ENCODE results near the gene RPS21.

The RPS21 gene

DNA sequence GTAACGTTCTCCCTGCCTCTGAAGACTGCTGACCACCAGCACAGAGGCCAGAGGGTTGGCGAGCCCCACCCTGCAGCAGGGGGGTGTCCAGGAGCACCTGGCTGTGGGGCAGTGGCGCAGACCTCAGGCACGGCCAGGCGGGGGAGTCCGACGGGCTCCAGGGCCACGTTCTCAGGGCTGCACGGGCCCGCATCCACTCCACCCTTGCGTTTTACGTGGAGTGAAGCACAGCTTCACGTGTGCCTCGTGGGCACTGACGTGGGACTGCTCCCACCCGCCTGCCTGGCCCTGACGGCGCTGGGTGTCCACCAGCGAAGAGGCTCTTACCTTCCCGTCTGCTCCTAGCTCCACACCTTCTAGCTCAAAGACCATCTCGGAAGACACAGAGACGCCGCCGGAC is 6.9 kb downstream of the RPS21 start:
- in situ Hi-C loops (cut with HindIII; ENCODE audit: low sequenced_read_pairs): no loop called here

DNA sequence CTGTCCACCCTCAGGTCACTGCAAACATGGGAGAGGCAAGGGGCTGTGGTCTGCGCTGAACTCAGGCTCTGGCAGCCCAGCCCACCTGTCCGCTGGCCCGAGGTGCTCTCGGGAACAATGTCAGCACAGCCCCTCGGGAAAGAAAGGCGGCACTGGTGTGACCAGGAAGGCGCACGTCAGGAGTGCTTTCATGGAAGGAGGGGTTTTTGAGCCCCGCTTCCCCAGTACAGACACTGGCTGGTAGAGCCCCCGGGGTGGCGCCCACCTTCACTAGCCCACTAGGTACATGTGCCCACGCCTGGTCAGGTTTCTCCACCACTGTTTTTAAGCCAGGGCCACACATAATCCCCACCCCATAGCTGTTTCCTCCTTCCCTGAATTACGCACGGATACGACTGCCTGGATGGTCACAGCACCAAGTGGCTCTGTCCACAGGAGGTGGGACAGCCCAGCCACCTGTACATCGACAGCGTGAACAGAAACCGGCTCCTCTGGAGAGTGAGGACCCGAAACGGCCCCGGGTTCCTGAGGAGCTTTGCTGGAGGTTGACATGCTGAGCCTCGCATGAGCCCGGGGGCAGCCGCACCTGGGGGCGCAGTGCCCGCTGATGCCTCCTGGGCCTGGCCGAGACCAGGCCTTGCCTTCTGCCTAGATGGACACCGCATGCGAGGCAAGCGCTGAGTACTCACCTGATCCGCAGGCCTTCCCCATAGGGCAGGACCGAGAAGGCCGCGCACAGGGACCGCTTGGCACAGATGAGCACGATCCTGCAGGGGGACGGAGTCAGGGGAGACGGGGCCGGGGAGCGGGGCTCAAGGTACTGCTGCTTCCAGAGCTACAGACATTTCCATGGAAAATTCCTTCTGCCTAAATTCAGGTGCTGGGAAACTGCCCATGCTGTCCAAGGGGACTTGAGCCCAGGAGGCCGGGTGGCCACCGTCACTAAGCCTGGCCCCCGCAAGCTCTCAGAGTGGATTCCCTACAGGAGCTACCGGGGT is 7.6 kb downstream of the RPS21 start:
- in situ Hi-C loops (cut with HindIII; ENCODE audit: low sequenced_read_pairs): no loop called here

DNA sequence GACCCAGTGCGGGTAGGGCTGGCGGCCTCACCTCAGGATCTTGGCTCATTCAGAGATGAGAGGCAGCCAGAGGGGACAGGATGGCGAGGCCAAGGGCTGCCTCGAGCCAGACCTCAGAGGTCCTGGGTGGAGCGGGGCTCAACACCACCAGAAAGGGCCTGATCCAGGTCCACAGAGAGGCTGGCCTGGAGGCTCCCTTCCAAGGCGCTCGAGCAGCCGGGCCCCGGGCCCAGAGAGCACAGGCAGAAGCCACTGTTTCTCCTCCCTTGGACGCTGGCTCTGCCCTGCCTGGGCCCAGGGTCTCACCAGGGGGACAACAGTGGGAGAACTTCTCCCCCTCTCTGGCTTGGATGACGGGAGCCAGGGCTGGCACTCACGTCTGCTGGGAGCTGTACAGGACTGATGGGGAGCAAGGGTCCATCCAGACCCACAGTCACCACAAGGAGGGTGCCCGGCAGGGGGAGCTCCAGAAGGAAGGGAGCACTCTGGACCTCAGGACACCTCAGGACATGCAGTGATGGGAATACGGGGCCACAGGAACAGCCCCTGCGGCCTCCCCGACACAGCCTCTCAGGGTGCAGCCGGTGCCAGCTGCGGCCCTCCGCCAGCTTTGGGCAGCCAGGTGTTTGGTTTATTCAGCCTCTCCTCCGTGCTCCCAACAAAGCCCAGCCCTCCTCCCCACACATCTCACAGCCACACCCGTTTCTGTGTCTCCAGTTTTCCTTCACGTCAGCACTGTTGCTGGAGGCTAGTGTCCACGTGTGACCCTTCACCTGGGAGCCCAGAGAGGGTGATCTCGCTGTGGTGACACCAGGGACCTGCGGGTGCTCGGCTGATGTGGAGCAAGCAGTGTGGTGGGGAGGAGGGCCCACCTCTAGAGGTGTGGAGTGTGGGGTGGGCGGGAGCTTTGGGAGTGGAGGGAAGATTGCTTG is 8.7 kb downstream of the RPS21 start:
- in situ Hi-C loops (cut with HindIII; ENCODE audit: low sequenced_read_pairs): no loop called here

DNA sequence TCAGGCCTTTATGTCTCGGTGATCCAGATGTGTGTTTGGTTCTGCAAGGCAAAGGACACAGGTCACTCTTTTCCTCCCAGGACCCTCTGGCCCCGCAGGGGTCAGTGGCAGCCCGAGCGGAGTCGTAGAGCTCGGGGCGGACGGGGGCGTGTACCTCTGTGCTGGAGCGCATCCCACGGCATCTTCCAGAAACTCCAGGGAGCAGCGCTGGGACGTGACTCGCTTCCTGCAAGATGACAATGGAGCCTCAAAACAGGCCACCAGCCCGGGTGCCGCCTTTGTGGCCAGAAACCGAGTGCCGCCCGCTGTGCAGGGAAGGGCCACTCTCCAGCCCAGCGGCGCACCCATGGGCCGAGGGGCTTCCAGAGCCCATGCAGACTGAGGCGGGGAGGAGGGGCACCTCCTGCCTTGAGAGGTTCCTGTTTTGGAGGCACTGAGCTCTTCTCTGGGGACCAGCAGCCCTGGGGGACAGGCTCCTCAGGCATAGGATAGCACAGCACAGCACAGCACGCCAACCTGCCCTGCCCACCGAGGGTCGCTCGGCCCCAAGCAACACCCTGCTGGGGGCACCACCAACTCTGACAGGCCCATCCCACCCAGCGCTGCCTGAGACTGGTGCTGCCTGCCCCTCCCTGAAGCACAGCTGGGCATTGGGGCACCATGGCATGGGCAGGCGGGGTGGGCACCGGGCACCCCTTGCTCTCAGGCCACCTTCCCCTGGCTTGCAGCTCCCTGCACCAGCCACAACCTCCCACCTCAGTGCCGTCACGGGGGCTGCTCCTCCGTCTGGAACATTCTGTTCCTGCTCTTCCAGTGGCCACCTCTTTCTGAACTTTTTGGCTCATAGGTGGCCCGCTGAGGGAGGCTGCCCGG is 9.7 kb downstream of the RPS21 start:
- in situ Hi-C loops (cut with HindIII; ENCODE audit: low sequenced_read_pairs): no loop called here

DNA sequence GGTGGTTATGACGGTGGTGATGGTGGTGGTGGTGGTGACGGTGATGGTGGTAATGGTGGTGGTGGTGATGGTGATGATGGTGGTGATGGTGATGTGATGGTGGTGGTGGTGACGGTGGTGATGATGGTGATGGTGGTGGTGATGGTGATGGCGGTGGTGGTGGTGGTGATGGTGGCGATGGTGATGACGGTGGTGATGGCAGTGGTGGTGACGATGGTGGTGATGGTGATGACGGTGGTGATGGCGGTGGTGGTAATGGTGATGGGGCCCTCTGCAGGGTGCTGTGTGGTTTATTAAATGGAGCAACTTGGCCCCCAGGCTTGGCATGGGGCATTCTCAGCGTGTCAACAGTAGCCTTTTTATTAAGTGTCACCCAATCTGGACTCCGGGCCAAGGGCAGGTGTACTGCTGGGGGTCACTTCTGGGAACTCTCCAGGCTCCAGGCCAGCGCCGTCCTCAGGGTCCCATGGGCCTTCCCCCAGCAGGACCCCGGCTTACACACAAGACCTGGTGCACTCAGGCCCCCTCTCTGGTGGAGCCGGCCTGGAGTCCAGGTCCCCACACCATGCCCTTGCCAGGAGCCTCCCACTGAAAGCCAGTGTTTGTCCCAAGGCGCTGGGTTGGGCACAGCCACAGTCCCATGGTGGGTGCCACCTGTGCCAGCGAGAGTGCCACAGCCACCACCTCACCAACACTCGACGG is 11.4 kb downstream of the RPS21 start:
- in situ Hi-C loops (cut with HindIII; ENCODE audit: low sequenced_read_pairs): no loop called here

DNA sequence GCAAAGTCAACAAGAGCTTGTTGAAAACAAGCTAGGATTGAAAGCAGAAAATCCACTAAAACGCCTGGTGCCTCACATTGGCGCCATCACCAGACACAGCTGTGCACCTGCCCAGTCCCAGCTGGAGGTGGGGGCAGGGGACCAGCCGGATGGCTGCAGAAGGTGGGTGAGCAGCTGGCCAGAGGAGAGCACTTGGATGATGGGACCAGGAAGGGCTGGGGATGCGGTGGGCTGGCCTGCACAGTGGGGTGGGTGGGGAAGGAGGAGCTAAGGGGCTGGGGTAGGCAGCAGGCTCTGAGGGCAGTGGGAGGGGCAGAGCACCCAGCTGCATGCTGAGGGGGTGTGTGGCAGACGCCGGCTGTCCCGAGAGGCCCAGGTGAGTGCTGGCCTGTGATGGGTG is 13.1 kb downstream of the RPS21 start:
- in situ Hi-C loops (cut with HindIII; ENCODE audit: low sequenced_read_pairs): no loop called here

DNA sequence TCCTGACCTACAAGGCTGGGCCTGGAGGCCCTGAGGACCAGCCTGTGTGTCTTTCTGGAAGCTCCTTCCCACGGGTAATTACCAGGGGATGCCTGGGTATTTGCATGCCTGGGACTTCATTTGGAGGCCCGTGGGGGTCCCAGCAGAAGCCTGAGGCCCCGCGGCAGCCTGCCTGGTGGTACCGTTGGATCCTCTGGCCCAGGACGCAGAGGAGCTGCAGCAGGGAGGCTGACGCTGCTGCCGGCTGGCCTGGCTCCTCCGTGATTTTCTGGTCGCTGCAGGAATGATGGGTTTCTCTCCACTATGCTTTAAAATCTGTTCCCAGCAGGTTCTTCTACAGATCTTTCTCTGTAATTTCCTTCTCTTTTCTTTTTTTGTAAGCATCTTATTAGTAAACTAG is 13.6 kb downstream of the RPS21 start:
- in situ Hi-C loops (cut with HindIII; ENCODE audit: low sequenced_read_pairs): no loop called here

DNA sequence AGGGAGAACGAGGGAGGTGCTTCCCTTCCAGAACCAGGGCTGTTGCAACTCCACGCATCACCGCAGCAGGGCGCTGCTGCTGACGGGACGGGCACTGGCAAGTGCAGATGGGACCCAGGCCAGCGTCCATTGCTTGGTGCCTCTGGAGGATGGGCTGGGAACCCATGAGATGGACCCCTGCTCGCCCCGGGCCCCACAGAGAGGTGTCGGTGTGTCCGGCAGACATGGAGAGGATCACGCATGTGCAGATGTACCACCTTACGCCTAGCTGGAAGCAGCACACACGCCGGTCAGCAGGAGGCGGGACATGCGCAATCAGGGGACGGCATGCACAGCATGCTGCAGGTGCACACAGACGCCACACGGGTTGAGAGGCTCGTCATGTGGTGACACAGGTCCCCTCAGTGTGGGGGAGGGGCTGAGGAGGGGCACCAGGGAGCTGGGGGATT is 14.5 kb downstream of the RPS21 start:
- in situ Hi-C loops (cut with HindIII; ENCODE audit: low sequenced_read_pairs): no loop called here

DNA sequence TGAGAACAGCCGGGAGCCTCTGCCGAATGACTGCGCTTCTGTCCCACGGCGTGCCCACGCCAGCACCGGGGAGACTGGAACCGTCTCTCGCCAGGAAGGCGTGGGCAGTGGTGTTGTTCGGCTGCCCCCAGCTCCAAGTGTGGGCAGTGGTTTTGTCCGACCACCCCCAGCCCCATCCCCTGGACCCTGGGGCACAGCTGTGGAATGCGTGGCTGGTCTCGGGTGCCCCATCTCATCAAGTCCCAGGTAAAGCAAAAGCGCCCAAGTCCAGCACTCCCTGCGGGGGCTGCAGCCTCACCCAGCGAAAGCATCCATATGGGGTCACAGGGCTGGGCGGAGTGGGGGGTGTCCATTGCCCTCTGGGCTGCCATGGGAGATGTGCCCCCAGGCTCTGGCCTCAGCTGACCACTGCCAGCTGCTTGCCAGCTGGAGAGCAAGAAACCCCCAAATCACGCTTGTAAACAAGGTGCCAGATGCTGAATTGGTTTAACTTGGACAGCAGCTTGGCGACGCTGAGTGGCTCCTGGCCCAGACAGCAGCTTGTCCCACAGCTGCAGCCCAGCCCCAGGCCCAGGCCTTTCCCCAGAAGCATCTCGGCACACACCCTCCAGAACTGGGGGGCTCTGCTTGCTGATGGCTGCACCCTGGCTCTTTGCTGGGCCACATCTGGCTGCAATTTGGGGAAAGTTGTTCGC is 15.7 kb downstream of the RPS21 start:
- in situ Hi-C loops (cut with HindIII; ENCODE audit: low sequenced_read_pairs): no loop called here

DNA sequence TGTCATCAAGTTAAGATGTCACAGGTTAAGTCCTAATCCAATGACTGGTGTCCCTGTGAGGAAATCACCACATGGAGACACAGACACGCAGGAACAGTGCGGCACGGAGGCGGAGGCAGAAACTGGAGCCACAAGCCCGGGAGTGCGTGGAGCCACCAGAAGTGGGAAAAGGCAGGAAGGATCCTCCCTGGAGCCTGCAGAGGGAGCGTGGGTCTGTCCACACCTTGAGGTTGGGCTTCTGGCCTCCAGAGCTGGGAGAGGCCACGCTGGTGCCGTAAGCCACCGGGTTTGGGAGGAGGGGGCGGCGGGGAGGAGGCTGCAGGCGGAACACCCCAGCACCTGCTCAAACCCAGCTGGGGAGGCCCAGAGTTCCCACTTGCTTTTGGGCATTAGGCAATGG is 16.4 kb downstream of the RPS21 start:
- in situ Hi-C loops (cut with HindIII; ENCODE audit: low sequenced_read_pairs): no loop called here

DNA sequence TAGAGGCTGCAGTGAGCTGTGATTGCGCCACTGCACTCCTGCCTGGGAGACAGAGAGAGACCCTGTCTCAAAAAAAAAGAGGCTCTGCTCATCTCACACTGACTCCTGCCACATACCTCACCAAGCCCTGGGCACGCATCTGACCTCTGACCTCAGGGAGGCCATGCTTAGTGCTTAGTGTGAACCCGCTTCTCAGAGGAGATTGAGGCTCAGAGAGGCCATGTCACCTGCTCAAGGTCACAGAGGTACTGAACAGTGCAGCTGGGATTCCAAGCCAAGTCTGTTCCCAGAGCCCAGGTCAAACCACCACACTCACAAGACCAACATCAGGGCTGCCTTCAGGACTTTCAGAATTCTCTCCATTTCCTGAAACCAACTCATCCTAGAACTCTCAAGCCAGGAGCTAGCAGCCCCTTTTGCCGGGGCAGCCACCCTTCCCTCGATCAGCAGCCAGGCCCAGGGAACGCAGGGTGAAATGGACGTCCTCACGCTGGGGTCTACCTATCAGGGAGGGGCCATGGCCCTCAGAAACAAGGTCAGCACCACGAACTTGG is 17.3 kb downstream of the RPS21 start:
- in situ Hi-C loops (cut with HindIII; ENCODE audit: low sequenced_read_pairs): no loop called here

DNA sequence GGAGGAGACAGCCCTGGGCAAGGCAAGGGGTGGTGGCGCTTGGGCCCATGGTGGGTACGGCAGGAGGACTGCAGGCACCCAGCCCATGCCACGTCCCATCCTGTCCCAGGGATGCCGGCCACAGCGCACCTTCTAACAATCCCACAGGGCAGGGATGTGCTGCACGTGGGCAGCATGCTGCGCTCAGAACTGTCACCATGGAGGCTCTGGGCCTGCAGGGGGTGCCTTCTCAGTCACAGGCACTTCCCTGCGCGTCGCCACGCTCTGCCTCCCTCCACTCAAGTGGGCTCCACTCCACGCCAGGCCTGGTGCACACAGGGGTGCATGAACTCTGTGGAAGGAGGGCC is 17.8 kb downstream of the RPS21 start:
- in situ Hi-C loops (cut with HindIII; ENCODE audit: low sequenced_read_pairs): no loop called here

DNA sequence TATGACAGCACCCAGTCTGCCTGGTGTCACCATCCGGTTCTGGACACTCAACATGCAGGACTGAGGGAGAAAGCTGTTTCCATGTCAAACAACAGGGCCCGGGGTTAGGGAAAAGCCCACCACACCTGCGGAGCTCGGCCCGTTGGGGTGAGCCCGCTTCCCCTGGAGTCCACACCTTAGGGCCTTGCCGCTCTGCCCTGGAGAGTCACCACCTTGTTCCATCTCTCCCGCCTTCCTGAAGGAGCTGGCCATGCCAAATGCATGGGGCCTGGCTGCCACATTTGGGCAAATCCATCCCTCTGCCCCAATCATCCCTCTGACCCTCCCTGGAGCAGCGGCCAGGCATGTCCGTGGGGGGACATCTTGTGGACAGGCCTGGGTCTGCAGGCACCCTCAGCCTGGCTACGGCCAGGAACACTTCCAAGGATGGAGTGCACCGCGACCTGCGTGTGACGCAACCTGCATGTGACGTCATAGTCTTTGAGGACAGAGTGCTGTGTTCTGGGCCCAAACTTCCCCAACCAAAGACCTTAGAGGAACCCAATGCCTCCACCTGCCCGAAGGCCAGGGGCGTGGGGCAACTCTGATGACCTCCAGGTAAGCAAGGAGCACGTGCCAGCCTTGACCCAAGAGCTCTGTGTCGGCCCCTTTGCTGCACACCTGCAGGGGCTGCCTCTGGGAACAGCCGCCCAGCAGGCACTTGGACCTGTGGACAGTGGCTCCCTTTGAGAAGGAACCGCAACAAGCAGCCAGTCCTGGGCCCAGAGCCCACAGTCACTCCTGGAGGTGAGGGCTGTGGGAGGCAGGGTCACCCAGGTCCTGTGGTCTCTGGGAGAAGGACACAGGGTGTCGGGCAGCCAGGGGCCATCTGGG is 18.4 kb downstream of the RPS21 start:
- in situ Hi-C loops (cut with HindIII; ENCODE audit: low sequenced_read_pairs): no loop called here

DNA sequence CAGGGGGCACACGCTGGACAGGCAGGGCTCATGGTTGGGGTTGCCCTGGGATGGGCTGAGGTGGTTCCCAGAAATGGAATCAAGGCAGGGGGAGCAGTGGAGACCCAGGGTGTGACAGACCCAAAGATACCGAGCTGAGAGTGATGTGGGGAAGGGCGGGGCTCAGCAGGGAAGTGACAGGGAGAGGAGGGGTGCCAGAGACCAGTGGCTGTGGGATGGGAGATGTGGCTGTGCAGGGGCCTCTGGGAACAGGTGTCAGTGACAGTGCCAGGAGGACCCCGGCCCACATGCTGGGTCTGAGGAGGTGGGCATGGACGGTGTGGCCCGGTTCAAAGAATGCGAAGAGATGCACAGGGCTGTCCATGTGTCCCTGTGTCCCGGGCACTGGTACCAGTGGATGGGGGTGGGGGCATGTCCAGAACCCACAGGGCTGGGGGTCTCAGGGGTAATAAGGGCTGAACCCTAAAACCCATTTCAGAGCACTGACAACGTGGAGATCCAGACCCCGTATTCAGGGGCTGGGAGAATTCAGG is 19.1 kb downstream of the RPS21 start:
- in situ Hi-C loops (cut with HindIII; ENCODE audit: low sequenced_read_pairs): no loop called here

DNA sequence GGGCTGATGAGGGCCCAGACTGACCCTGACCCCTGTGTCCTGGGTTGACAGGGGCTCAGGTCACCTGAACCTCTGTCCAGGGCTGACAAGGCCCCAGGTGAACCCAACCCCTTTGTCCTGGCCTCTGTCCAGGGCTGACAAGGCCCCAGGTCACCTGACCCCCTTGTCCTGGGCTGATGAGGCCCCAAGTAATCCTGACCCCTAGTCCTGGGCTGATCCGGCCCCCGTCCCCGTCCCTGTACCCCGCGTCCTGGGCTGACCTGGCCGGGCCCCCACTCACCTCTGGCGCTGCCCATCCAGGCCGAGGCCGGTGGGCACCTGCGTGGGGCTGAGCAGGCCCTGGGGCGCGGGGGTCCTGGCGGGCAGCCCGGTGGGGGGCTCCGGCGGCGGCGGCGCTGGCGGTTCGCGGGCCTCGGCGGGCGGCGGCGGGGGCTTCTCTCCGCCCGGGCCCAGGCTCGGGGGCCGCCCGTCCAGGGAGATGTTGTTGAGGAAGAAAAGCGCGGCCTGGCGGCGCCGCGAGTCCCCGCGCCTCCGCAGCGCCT is 19.8 kb downstream of the RPS21 start:
- in situ Hi-C loops (cut with HindIII; ENCODE audit: low sequenced_read_pairs): no loop called here

DNA sequence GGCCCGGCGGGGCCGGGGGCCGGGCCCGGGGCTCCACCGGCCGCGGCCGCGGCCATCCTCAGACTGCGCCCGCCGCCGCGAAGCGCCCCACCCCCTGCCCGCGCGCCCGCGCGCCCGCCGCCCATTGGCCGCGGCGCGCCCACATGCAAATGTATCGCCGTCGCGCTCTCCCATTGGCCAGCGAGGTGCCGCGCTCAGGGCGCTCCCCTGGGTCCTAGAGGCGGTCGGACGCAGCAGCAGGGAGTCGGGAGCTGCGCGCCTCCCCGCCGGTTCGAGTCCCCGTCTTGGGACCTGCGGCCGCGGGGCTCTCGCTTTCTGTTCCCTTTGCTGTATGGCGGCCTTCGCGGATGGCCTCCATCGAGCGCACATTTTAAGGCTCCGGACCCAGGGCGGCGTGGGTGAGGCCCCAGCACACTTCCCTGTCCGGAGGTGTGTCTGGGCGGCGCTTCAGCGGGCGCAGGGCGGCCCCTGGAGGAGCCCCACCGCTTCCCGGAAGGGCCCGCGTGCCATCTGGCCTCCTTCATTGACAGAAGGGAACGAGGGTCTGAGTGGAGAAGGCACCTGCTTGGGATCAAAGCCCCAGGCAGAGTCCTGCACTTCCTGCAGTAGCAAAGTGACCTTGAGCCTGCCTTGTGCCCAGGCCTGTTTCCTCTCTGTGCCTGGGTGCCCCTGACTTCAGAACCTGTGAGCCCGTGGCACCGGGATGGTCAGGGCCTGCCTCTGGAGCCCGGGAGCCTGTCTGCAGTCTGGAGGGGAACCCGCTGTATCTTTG is 20.5 kb downstream of the RPS21 start, which contains the start of gene CABLES2:
Gene CABLES2 (minus strand): TSS at position 65 of the 772 bp plus-strand sequence. CDS start 9 bp downstream, at position 56.
- in situ Hi-C loops (cut with HindIII; ENCODE audit: low sequenced_read_pairs): no loop called here

DNA sequence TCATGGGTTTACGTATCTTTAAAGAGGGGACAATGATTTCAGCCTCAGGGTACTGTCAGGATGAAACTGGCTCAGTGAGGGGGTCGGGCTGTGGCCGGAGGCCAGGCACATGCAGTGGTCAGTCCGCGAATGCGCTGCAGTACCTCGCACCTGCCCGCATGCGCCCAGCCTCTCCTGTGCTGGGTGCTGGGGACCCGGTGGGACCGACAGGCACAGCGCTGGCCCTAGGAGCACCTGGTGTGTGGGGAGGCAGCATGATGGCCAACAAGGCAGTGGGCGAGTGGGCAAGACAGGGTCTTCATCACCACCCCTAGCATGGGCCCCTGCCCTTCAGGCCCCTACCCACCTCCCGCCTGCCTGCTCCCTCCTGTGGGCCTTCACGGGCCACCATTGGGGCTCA is 21.2 kb downstream of the RPS21 start:
- in situ Hi-C loops (cut with HindIII; ENCODE audit: low sequenced_read_pairs): no loop called here
